Neutrophil (primary cell): ENCODE results near the gene DAB2IP.

Experiments
- H3K27ac ChIP-seq: fragments of 200-600 bp; sonication (generic); 2 replicates; pipeline ENCODE4 v1.5.1; 2016; ENCODE audit warnings: mild to moderate bottlenecking, moderate library complexity
- H3K27me3 ChIP-seq: fragments of 200-600 bp; sonication (generic); 2 replicates; pipeline ENCODE4 v1.6.0; 2016; ENCODE audit warnings: mild to moderate bottlenecking
- H3K36me3 ChIP-seq: fragments of 200-600 bp; sonication (generic); 2 replicates; pipeline ENCODE4 v1.5.1; 2017
- H3K4me1 ChIP-seq, 2 experiments: fragments of 200-600 bp in 1 of 2; sonication (generic) in 1 of 2; 1 replicate in 1 of 2; 2 replicates in 1 of 2; pipeline versions ENCODE4 v1.5.1 to v1.6.1; 2013 to 2016; ENCODE audit warnings: low read depth in 1 of 2, low read length in 1 of 2, mild to moderate bottlenecking in 1 of 2, moderate library complexity in 1 of 2; ENCODE audit not compliant: control insufficient read depth in 1 of 2, insufficient read depth in 1 of 2
- H3K4me3 ChIP-seq, 2 experiments: fragments of 200-600 bp in 1 of 2; sonication (generic) in 1 of 2; 1 replicate in 1 of 2; 2 replicates in 1 of 2; pipeline ENCODE4 v1.5.1; 2013 to 2016; ENCODE audit warnings: low read depth in 1 of 2, low read length in 1 of 2, mild to moderate bottlenecking in 1 of 2, moderate library complexity in 1 of 2
- H3K9me3 ChIP-seq: fragments of 200-600 bp; sonication (generic); 2 replicates; pipeline ENCODE4 v1.5.1; 2016
- TF ChIP-seq, protein P1 (sequence below): fragments of 200-600 bp; sonication (generic); IDR thresholded peaks from 2 replicates; pipeline ENCODE4 v1.5.1; 2016; ENCODE audit warnings: antibody characterized with exemption

DAB2IP gene

DNA sequence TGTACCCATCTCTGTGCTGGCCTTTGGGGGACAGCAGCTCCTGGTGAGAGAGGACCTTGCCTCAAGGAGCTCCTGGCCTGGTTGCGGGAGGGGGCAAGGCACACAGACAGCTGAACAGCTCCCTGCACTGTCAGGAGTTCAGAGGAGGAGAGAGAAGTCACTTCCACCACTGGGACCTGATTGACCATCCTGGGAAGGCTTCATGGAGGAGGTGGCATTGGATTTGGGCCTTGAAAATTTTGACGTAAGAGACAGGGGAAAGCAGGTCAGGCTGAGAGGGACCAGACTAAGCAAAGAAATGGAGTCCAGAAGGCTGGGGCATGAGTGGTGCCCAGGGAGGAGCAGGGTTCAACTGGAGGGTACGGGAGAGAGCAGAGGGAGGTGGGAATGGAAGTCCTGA, 20.3 kb upstream of the DAB2IP start:
- Histone ChIP-seq H3K27ac (no peak overlapping the region), H3K9me3 (no peaks in the 10 kb centered on the region), H3K4me3 (no peak overlapping the region), H3K36me3 (no peaks in the 10 kb centered on the region), H3K27me3 (peaks cover 50% of the 10 kb centered on the region), H3K4me1 (no peaks in the 10 kb centered on the region)
- TF ChIP-seq, protein P1, sequence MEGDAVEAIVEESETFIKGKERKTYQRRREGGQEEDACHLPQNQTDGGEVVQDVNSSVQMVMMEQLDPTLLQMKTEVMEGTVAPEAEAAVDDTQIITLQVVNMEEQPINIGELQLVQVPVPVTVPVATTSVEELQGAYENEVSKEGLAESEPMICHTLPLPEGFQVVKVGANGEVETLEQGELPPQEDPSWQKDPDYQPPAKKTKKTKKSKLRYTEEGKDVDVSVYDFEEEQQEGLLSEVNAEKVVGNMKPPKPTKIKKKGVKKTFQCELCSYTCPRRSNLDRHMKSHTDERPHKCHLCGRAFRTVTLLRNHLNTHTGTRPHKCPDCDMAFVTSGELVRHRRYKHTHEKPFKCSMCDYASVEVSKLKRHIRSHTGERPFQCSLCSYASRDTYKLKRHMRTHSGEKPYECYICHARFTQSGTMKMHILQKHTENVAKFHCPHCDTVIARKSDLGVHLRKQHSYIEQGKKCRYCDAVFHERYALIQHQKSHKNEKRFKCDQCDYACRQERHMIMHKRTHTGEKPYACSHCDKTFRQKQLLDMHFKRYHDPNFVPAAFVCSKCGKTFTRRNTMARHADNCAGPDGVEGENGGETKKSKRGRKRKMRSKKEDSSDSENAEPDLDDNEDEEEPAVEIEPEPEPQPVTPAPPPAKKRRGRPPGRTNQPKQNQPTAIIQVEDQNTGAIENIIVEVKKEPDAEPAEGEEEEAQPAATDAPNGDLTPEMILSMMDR = no peak

DNA sequence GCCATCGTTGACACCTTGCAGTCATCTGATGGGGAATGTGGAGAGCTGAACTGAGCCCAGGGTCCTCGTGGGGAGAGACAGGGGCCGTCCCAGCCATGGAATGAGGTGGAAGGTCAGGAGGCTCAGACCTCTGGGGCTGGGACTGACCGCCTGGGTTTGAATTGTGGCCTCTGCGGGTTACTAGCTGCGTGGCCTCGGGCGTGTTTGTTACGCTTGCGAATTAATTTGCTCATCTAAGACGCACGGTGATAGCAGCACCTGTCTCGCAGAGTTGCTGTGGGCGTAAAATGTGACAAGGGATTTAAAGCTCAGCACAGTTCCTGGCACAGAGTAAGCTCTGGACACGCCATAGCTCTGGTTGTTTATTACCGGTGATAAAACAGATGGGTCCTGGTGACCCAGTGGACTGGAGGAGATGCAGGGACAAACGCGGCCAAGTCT, 19.4 kb upstream of the DAB2IP start:
- TF ChIP-seq, protein P1 = no peak
- H3K36me3 ChIP-seq = no peaks in the 10 kb centered on the region
- no peaks in the 10 kb centered on the region for H3K4me1 ChIP-seq
- no peaks in the 10 kb centered on the region for H3K9me3 ChIP-seq
- no peak overlapping the region for H3K4me3 ChIP-seq
- no peak overlapping the region for H3K27ac ChIP-seq
- H3K27me3 ChIP-seq = peaks cover 52% of the 10 kb centered on the region

DNA sequence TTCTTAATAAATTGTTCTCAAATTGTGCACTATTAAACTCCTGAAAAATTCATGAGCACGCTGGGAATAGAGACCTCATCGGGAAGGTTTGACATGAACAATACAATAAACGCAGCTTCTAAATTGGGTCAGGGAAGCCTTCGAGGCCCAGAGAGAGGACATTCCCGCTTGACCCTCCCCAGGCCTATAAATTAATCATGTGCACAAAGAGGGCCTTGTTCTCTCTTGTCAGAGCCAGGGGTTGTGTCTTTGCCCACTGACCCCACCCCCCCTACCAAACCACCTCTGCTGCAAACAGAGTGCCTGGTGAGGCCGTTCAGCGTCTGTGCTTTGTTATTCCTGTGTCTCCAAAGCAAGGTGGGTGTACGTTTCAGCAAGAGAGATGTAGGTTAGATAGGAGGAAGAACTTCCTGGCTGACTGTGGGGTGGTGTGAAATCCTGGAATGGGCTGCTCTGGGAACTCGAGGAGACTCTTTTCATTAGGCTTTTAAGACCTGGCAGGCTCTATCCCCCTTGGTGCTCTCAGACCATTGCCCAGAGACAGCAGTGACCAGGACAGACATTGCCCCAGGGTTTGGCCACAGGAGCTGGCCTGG, 18.2 kb upstream of the DAB2IP start:
- Histone ChIP-seq H3K27me3 (peaks cover 52% of the 10 kb centered on the region), H3K36me3 (no peaks in the 10 kb centered on the region), H3K4me3 (no peak overlapping the region), H3K4me1 (no peaks in the 10 kb centered on the region), H3K27ac (no peak overlapping the region), H3K9me3 (no peaks in the 10 kb centered on the region)
- TF ChIP-seq, protein P1 = no peak

DNA sequence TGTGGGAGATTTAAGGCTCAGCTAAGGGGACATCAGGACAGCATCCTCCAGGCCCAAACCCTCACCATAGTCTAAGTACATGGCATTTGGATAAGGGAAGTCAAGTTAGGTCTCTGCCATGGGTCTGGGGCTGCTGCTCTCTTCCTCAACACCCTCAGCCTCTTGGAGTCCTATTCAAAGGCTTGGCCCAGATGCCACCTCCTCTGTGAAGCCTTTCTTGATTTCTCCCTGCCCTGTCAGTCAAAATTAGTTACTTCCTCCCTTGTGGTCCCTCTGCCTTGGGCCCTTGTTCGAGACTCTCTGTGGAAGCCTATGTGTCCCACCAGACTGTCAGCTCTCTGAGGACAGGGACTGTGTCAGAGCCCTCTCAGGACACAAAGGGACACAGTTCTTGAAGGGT, 17.7 kb upstream of the DAB2IP start:
- Histone ChIP-seq H3K9me3 (no peaks in the 10 kb centered on the region), H3K4me1 (no peaks in the 10 kb centered on the region), H3K27ac (no peak overlapping the region), H3K27me3 (peaks cover 51% of the 10 kb centered on the region), H3K36me3 (no peaks in the 10 kb centered on the region), H3K4me3 (no peak overlapping the region)
- TF ChIP-seq, protein P1 = no peak

DNA sequence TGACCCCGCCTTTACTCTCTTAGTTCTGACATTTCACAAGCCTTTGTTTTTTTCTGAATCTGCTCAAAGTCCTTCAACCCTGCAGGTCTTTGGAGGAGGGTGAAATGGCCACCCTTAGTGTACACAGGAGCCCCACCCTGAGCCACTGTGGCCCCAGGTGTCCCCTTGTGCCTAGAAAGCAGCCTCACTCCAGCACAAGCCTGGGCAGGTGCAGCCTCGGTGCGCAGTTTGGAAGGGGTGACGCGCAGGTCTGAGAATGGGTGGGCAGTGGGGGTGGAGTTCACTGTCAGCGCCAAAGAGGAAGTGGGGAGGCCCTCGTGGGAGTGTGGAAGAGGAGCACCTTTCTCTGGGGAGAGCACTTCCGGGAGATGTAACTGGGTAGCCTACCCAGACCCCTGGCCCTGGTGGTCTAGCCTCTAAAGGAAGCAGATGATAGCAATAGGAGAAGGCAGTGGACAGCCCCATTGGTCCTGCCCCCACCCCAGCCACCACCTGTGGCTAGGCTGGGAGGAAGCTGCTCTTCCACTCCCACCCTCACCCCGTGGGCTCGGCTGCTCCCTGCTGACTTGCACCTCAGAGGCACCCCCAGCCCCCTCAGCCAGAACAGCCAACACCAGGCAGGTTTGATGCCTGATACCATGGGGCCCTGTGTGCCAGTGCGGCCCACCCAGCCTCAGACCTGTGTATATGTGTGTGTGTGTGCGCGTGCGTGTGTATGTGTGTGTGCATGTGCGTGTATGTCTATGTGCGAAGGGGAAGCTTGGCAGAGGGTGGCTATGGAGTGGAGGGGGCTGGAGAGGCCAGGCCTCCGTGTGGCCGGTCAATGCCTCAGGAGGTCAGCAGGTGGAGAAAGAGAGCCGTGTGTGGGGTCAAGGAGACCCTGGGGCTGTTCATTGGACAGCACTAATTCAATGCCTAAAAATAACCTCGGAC, 16.8 kb upstream of the DAB2IP start:
- H3K9me3 ChIP-seq = no peaks in the 10 kb centered on the region
- no peak overlapping the region for H3K4me3 ChIP-seq
- H3K36me3 ChIP-seq = no peaks in the 10 kb centered on the region
- TF ChIP-seq, protein P1 = no peak
- no peak overlapping the region for H3K27ac ChIP-seq
- peaks cover 44% of the 10 kb centered on the region for H3K27me3 ChIP-seq
- H3K4me1 ChIP-seq = no peaks in the 10 kb centered on the region
